ENCODE measurements around the gene RBM17.

GRCh38 chr10:6095810-6096570 is 7.2 kb downstream of the RBM17 start:
- TF ChIP-seq CTCF (IDR thresholded peaks at IDR 0.05) = no peak
- no peak for TF ChIP-seq POLR2A (IDR thresholded peaks at IDR 0.05)
- no peak for TF ChIP-seq EP300 (IDR thresholded peaks at IDR 0.05)
